Stimulated activated effector memory CD8-positive, alpha-beta T cell treated with anti-CD3 and anti-CD28 coated beads, Interleukin-12 subunit alpha, Interleukin-12 subunit beta, amount 100 ng/mL, for 72 hours (primary cell): ENCODE data around the gene C16orf89.

Experiments
- ATAC-seq: fragments of 150-1000 bp; cut with Tn5 transposase; 2 replicates; pipeline ENCODE4 v1.10.0; 2021
- DNase-seq, 2 donors: peaks; one replicate each; pipeline ENCODE4 v3.0.0; 2021 to 2022; ENCODE audit warnings: low spot score in 2 of 2
- H3K27ac Mint-ChIP-seq: one replicate; pipeline ENCODE4 v1.8.0; 2022; ENCODE audit warnings: mild to moderate bottlenecking, mixed read lengths
- H3K36me3 Mint-ChIP-seq: one replicate; pipeline ENCODE4 v1.8.0; 2022; ENCODE audit warnings: mild to moderate bottlenecking, mixed read lengths
- H3K4me1 Mint-ChIP-seq: one replicate; pipeline ENCODE4 v1.8.0; 2022; ENCODE audit warnings: mixed read lengths
- H3K4me3 Mint-ChIP-seq: one replicate; pipeline ENCODE4 v1.8.0; 2022; ENCODE audit warnings: mild to moderate bottlenecking, mixed read lengths
- H3K9me3 Mint-ChIP-seq: one replicate; pipeline ENCODE4 v1.8.0; 2022; ENCODE audit warnings: mixed read lengths

Gene C16orf89

GRCh38 chr16:4994719-4995434 lies 70.9 kb downstream of the C16orf89 start:
- Mint-ChIP-seq H3K36me3 (no peaks in the 10 kb centered on the region), H3K4me3 (no peak overlapping the region), H3K4me1 (no peaks in the 10 kb centered on the region), H3K27ac (no peak overlapping the region), H3K9me3 (no peaks in the 10 kb centered on the region)
- ATAC-seq = no peak
- DNase-seq = no peak
